WERI-Rb-1 (cell line): ENCODE data around the gene NIPA2.

Experiments used
- DNase-seq: peaks from one replicate; pipeline ENCODE4 v3.0.0-alpha.2; 2020
- H3K27ac ChIP-seq: fragments of 250-450 bp; sonication (Bioruptor Pico); 2 replicates; pipeline ENCODE4 v1.5.1; 2020; ENCODE audit warnings: mild to moderate bottlenecking, moderate library complexity
- H3K27me3 ChIP-seq: fragments of 250-450 bp; sonication (Bioruptor Pico); 2 replicates; pipeline ENCODE4 v1.5.1; 2021; ENCODE audit warnings: mild to moderate bottlenecking, low read depth, moderate library complexity; ENCODE audit not compliant: insufficient read depth, severe bottlenecking
- H3K36me3 ChIP-seq: fragments of 250-450 bp; sonication (Bioruptor Pico); 2 replicates; pipeline ENCODE4 v1.5.1; 2020; ENCODE audit warnings: mild to moderate bottlenecking, moderate library complexity
- H3K4me3 ChIP-seq: 2 replicates; pipeline ENCODE4 v1.5.1; 2011; ENCODE audit warnings: low read depth, mild to moderate bottlenecking, control low read depth, low read length
- H3K9me3 ChIP-seq: fragments of 250-450 bp; sonication (Bioruptor Pico); 2 replicates; pipeline ENCODE4 v1.5.1; 2021; ENCODE audit warnings: mild to moderate bottlenecking, moderate library complexity; ENCODE audit not compliant: severe bottlenecking
- CTCF ChIP-seq: IDR thresholded peaks from 2 replicates; pipeline ENCODE4 v1.5.1; 2011; ENCODE audit warnings: low read depth, mild to moderate bottlenecking, control low read depth, inconsistent platforms, low read length

Gene NIPA2

GRCh38 chr15:22885120-22885519 lies 46.7 kb downstream of the NIPA2 start:
- TF ChIP-seq CTCF = no peak
- no peaks in the 10 kb centered on the region for H3K27me3 ChIP-seq
- H3K36me3 ChIP-seq = no peaks in the 10 kb centered on the region
- no peaks in the 10 kb centered on the region for H3K9me3 ChIP-seq
- DNase-seq = no peak
- no peak overlapping the region for H3K27ac ChIP-seq
- no peak overlapping the region for H3K4me3 ChIP-seq

- TF ChIP-seq CTCF = no peak
- DNase-seq = no peak
- H3K27me3 ChIP-seq = no peaks in the 10 kb centered on the region
- no peaks in the 10 kb centered on the region for H3K36me3 ChIP-seq
- no peaks in the 10 kb centered on the region for H3K9me3 ChIP-seq
- no peak overlapping the region for H3K27ac ChIP-seq
- H3K4me3 ChIP-seq = no peak overlapping the region
These were observed 48.9 kb downstream of the NIPA2 start for GRCh38 chr15:22887157-22887951.

- Histone ChIP-seq H3K27me3 (no peaks in the 10 kb centered on the region), H3K4me3 (no peak overlapping the region), H3K9me3 (no peaks in the 10 kb centered on the region), H3K36me3 (no peaks in the 10 kb centered on the region), H3K27ac (no peak overlapping the region)
- TF ChIP-seq CTCF = no peak
- no peak for DNase-seq
These were observed 49.8 kb downstream of the NIPA2 start for GRCh38 chr15:22888120-22888859.

- Histone ChIP-seq H3K9me3 (no peaks in the 10 kb centered on the region), H3K36me3 (no peaks in the 10 kb centered on the region), H3K27ac (no peak overlapping the region), H3K27me3 (no peaks in the 10 kb centered on the region), H3K4me3 (no peak overlapping the region)
- DNase-seq = no peak
- no peak for TF ChIP-seq CTCF
These were observed 50.8 kb downstream of the NIPA2 start for GRCh38 chr15:22889146-22889818.

GRCh38 chr15:22890296-22890695 lies 51.8 kb downstream of the NIPA2 start:
- no peak overlapping the region for H3K4me3 ChIP-seq
- TF ChIP-seq CTCF = no peak
- no peaks in the 10 kb centered on the region for H3K36me3 ChIP-seq
- H3K9me3 ChIP-seq = no peaks in the 10 kb centered on the region
- no peaks in the 10 kb centered on the region for H3K27me3 ChIP-seq
- DNase-seq = no peak
- no peak overlapping the region for H3K27ac ChIP-seq
